Effector memory CD8-positive, alpha-beta T cell (primary cell): ENCODE data around the gene FGD3.
"Not testable (repeated sequence)": the region's sequence is repeated elsewhere in the genome, so short reads cannot be mapped to it uniquely, and the experiment has no call there.

Source experiments
- ATAC-seq: fragments of 150-1000 bp; cut with Tn5 transposase; replicated peaks from 2 replicates; pipeline ENCODE4 v1.10.0; 2021; ENCODE audit warnings: mild to moderate bottlenecking, moderate library complexity
- DNase-seq, 3 experiments: peaks; one replicate each; pipeline ENCODE4 v3.0.0; 2021
- H3K27ac Mint-ChIP-seq, 2 donors: one replicate each; pipeline ENCODE4 v1.8.0; 2022; ENCODE audit warnings: mild to moderate bottlenecking in 2 of 2, mixed read lengths in 2 of 2, moderate library complexity in 2 of 2
- H3K27me3 Mint-ChIP-seq, 2 donors: one replicate each; pipeline ENCODE4 v1.8.0; 2022; ENCODE audit warnings: mixed read lengths in 2 of 2
- H3K36me3 Mint-ChIP-seq: one replicate; pipeline ENCODE4 v1.8.0; 2022; ENCODE audit warnings: mild to moderate bottlenecking, moderate library complexity, mixed read lengths; ENCODE audit not compliant: insufficient read depth
- H3K4me1 Mint-ChIP-seq, 2 donors: one replicate each; pipeline ENCODE4 v1.8.0; 2022; ENCODE audit warnings: low read depth in 2 of 2, mixed read lengths in 2 of 2
- H3K4me3 Mint-ChIP-seq, 2 donors: one replicate each; pipeline ENCODE4 v1.8.0; 2022; ENCODE audit warnings: mild to moderate bottlenecking in 2 of 2, mixed read lengths in 2 of 2, moderate library complexity in 2 of 2
- H3K9me3 Mint-ChIP-seq, 2 donors: one replicate each; pipeline ENCODE4 v1.8.0; 2022; ENCODE audit warnings: mixed read lengths in 2 of 2

Gene FGD3

DNA sequence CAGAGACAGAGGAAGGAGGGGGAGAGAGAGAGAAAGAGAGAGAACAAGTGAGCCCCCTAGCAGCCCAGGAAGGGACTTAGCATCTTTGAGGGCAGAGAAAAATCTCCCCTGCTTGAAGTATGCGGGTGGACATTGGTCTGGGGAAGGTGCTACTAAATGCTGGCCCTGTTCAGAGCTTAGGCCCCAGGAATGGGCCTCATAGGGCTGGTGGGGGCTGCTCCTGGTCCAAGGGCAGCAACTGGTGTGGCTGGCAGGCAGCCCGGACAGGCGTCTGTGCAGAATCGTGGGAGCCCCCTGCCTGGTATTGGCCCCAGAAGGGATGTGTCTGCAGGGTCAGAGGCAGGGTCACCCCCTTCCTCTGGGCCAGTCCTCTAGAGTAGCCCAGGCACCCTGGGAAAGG, 63.4 kb downstream of the FGD3 start:
- Mint-ChIP-seq H3K36me3 (peaks cover 90% of the 10 kb centered on the region), H3K27ac (peak overlapping the region; percentile 87 to 88)
- no peak for ATAC-seq

GRCh38 chr9:93011114-93011513, 63.8 kb downstream of the FGD3 start:
- peaks cover 6 to 14% of the 10 kb centered on the region in 2 donors for H3K4me1 Mint-ChIP-seq
- peak overlapping the region in 1 of 2 donors; percentile 49 for H3K27ac Mint-ChIP-seq
- no peaks in the 10 kb centered on the region for H3K27me3 Mint-ChIP-seq

More for the DNA sequence above, 63.4 kb downstream of the FGD3 start:
- H3K9me3 Mint-ChIP-seq = no peaks in the 10 kb centered on the region
- peaks cover 6 to 14% of the 10 kb centered on the region in 2 donors for H3K4me1 Mint-ChIP-seq
- no peak for DNase-seq
- H3K4me3 Mint-ChIP-seq = no peak overlapping the region
- H3K27me3 Mint-ChIP-seq = no peaks in the 10 kb centered on the region

DNA sequence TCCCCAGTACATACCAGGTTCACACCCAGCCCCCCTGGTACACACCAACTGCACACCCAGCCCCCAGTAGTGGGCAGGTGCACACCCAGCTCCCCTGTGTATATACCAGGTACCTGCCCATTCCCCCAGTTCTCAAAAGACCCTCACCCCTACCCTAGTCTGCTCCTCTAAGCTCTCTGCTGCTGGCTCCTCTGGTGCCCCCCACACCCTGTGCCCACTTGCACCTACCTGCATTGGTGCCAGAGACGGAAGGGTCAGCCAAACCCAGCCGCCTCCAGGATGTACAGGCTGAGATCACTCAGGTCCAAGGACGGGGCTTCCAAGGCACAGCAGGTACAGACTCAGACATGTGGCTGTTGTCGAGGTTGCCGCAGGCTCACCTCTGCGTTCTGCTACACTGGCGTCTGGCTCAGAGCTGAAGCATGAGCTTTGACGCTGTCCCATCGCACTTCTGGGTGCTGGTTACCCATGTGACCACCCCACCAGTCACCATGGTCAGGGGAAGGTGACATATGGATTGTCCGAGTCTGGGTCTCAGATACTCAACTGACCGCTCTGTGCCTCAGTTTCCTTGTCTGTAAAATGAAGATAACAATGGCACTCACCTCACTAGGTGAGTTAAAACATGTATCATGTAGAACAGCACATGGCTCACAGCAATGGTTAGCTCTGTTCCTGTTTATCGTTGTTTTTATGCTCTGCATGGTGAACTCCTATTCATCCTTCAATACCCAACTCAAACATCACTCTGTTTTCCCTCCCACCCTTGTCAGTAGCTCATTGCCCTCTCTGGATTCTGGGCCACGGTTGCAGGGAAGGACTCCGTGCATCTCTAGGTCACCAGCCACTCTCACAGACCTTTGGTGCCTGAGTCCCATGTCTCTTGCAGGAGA, 65.9 kb downstream of the FGD3 start:
- DNase-seq = no peak
- Mint-ChIP-seq H3K27ac (peak overlapping the region; percentile 39 to 77), H3K4me1 (peaks cover 8 to 14% of the 10 kb centered on the region in 2 donors), H3K4me3 (no peak overlapping the region), H3K36me3 (peaks cover 90% of the 10 kb centered on the region), H3K27me3 (no peaks in the 10 kb centered on the region), H3K9me3 (no peaks in the 10 kb centered on the region)
- ATAC-seq = no peak

More at GRCh38 chr9:93011114-93011513, 63.8 kb downstream of the FGD3 start:
- DNase-seq = no peak
- Mint-ChIP-seq H3K9me3 (no peaks in the 10 kb centered on the region), H3K36me3 (peaks cover 90% of the 10 kb centered on the region), H3K4me3 (no peak overlapping the region)
- no peak for ATAC-seq

DNA sequence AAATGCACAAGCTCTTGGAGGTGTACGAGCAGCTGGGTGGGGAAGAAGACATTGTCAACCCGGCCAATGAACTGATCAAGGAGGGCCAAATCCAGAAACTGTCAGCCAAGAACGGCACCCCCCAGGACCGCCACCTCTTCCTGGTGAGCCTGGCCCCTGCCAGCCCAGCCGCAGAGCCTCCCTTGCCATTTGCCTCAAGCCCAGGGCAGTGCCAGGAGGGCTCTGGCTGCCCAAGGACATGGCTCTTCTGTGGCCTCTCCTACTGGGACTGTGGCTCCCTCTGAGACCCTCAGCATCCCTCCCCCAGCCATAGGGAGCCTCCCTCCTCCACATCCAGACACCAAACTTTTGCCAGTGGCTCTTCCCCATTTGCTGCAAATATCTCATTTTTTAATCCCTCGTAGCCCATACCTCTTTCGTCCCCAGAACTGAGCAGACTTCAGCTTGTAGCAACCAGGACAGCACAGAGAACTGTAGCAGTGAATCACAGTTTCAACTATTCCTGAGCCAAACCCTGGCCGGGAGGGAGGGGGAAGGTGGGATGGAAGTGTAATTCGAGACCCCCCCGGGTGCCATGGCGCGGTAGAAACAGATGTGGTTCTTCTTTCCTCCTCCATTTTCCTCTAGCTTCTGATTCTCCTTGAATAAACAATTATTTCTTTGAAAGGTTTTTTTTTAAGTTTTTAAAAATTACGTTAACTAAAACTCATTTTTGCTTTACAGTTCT, 66.7 kb downstream of the FGD3 start:
- no peak overlapping the region for H3K4me3 Mint-ChIP-seq
- no peaks in the 10 kb centered on the region for H3K9me3 Mint-ChIP-seq
- DNase-seq (no peak), ATAC-seq (no peak)
- H3K36me3 Mint-ChIP-seq = peaks cover 90% of the 10 kb centered on the region
- H3K4me1 Mint-ChIP-seq = peaks cover 8 to 14% of the 10 kb centered on the region in 2 donors
- H3K27ac Mint-ChIP-seq = peak overlapping the region; percentile 39 to 72
- H3K27me3 Mint-ChIP-seq = no peaks in the 10 kb centered on the region

- not testable (repeated sequence) for DNase-seq, ATAC-seq, H3K27me3 Mint-ChIP-seq, H3K4me3 Mint-ChIP-seq, H3K9me3 Mint-ChIP-seq
- peaks cover 11 to 15% of the 10 kb centered on the region in 2 donors for H3K4me1 Mint-ChIP-seq
- H3K27ac Mint-ChIP-seq = peak overlapping the region in 1 of 2 donors; percentile 49
- peaks cover 90% of the 10 kb centered on the region for H3K36me3 Mint-ChIP-seq
These were observed 67.9 kb downstream of the FGD3 start for GRCh38 chr9:93015190-93015589.

DNA sequence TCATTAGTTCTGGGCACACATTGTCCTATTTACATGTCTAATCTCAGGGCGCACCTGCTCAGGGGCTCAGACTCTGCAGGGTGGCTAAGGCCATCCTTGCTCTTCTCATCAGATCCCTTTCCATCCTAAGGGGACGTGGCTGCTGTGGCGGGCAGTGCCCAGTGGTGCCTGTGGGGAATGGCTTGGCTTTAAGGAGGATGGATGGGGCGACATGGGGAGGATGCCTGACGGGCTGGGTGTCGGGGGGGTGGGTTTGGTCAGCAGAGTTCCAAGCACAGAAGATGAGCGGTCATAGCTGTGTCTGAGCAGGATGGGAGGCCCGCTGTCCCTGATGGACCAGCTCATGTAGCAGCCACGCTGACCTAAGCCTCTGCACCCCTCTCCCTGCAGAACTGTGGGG, 70.3 kb downstream of the FGD3 start:
- Mint-ChIP-seq H3K27ac (peak overlapping the region in 1 of 2 donors; percentile 87), H3K27me3 (no peaks in the 10 kb centered on the region), H3K36me3 (peaks cover 97% of the 10 kb centered on the region), H3K4me3 (no peak overlapping the region), H3K4me1 (peaks cover 10 to 14% of the 10 kb centered on the region in 2 donors), H3K9me3 (no peaks in the 10 kb centered on the region)
- DNase-seq (no peak), ATAC-seq (no peak)

- Mint-ChIP-seq H3K4me1 (peaks cover 22 to 27% of the 10 kb centered on the region in 2 donors), H3K36me3 (peaks cover 93% of the 10 kb centered on the region), H3K4me3 (no peak overlapping the region), H3K27ac (no peak overlapping the region), H3K27me3 (no peaks in the 10 kb centered on the region), H3K9me3 (no peaks in the 10 kb centered on the region)
- ATAC-seq (no peak), DNase-seq (no peak)
These were observed 72.8 kb downstream of the FGD3 start for GRCh38 chr9:93020151-93020550.

- H3K9me3 Mint-ChIP-seq = no peaks in the 10 kb centered on the region
- no peaks in the 10 kb centered on the region for H3K27me3 Mint-ChIP-seq
- no peak overlapping the region for H3K4me3 Mint-ChIP-seq
- peak in 2 of 3 experiments; percentile 15 to 16 for DNase-seq
- H3K36me3 Mint-ChIP-seq = peaks cover 86% of the 10 kb centered on the region
- H3K4me1 Mint-ChIP-seq = peaks cover 27 to 31% of the 10 kb centered on the region in 2 donors
- peak; percentile 80 for ATAC-seq
- peak overlapping the region; percentile 46 to 95 for H3K27ac Mint-ChIP-seq
These were observed 73.7 kb downstream of the FGD3 start for GRCh38 chr9:93020771-93021670.

DNA sequence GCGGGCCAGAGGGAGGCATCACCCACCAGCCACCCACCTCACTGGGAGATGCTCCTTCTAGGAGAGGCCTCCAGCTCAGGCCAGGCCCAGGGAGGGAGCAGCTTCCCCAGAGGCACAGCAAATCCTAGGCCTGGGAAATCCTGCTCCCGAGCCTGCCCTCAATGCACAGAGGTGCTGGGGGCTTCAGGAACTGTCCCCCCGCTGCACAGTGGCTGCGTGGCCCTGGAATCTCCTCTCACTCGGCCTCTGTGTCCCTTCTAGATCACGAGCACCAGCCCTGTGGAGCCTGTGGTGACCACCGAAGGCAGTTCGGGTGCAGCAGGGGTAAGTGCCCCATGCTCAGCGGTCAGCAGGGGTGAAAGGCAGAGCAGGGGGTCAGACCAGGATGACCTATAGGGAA, 74.7 kb downstream of the FGD3 start:
- H3K9me3 Mint-ChIP-seq = no peaks in the 10 kb centered on the region
- no peak overlapping the region for H3K4me3 Mint-ChIP-seq
- ATAC-seq (no peak), DNase-seq (no peak)
- H3K36me3 Mint-ChIP-seq = peaks cover 80% of the 10 kb centered on the region
- no peaks in the 10 kb centered on the region for H3K27me3 Mint-ChIP-seq
- peaks cover 32 to 37% of the 10 kb centered on the region in 2 donors for H3K4me1 Mint-ChIP-seq
- peak overlapping the region; percentile 46 to 95 for H3K27ac Mint-ChIP-seq

DNA sequence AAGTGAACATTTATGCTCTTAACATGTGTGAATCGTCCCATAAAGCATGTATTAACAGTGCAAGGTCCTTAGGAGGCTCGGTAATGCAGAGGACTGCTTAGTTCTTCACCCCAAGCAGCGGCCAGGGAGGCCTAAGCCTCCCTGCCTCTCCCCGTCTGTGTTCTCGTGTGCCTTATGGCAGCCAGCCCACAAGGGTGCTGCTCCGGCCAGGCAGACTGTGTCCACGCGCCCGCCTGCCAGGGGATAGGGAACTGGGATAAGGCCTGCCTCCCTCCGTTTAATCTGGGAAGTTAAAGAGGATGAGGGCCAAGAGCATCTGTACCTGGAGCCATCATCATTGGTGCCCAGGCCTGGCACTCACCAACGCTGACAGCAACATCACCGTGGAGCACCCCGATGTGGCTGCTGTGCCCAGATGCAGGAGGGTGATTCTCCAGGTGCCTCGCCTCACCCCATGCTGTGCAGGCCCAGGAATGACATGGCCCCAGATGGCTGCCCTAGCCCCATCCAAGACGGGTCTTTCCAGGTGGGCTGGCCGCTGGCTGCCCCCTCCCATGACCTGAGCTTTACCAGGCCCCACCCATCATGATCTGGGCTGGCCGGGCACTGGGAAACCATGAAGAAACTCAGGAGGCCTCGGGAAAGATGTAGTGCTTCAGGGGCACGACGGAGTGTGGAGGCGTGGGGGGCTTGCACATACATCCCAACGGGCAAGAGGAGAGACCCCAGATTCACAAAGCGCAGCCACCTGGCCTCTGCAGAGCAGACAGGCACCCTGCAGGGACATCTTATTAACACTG, 75.6 kb downstream of the FGD3 start:
- DNase-seq = no peak
- Mint-ChIP-seq H3K4me3 (no peak overlapping the region), H3K27ac (peak overlapping the region in 1 of 2 donors; percentile 95), H3K27me3 (no peaks in the 10 kb centered on the region), H3K9me3 (no peaks in the 10 kb centered on the region), H3K36me3 (peaks cover 75% of the 10 kb centered on the region), H3K4me1 (peaks cover 38 to 44% of the 10 kb centered on the region in 2 donors)
- no peak for ATAC-seq

GRCh38 chr9:93023521-93023815, 76.1 kb downstream of the FGD3 start:
- Mint-ChIP-seq H3K36me3 (peaks cover 75% of the 10 kb centered on the region), H3K4me3 (no peak overlapping the region), H3K27ac (peak overlapping the region in 1 of 2 donors; percentile 95), H3K27me3 (no peaks in the 10 kb centered on the region), H3K4me1 (peaks cover 43 to 49% of the 10 kb centered on the region in 2 donors), H3K9me3 (no peaks in the 10 kb centered on the region)
- DNase-seq = no peak
- ATAC-seq = no peak

DNA sequence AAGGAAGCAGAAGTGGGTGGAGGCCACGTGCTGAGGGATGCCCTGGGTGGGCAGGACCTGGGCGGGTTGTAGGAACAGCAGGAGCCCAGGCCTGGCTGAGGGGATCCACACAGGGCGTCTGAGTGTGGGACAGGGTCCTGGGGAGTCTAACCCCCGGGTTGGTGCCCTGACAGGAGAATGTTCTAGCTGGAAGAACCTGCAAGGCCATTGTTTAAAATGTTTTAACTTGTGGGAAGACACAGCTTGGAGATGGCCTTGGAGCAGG, 77.3 kb downstream of the FGD3 start:
- Mint-ChIP-seq H3K4me1 (peaks cover 45 to 50% of the 10 kb centered on the region in 2 donors), H3K9me3 (no peaks in the 10 kb centered on the region), H3K27me3 (no peaks in the 10 kb centered on the region), H3K36me3 (peaks cover 72% of the 10 kb centered on the region), H3K27ac (peak overlapping the region; percentile 92 to 95), H3K4me3 (peak overlapping the region in 1 of 2 donors; percentile 50)
- ATAC-seq (no peak), DNase-seq (no peak)
